Measurements from ENCODE around the gene GRID2. TPM values are rescaled to one million over a fixed set of nuclear protein-coding genes. Genes with fewer than 3 reads are reported as not detected.

GRID2 gene
- total and polyA plus RNA-seq, 2 donors from 2014 or later, result 0.19 TPM; not detected in 1

GRCh38 chr4:93302310-93302709 lies 998.5 kb downstream of the GRID2 start:
- Histone ChIP-seq H3K9me3 (ENCODE audit: control insufficient read depth in 2 of 3, insufficient read depth in 1 of 3, low read length in 3 of 3) (no peaks in the 10 kb centered on the region), H3K4me3 (ENCODE audit: low read length in 3 of 3) (no peak overlapping the region), H3K9ac (ENCODE audit: low read length in 3 of 3) (no peak overlapping the region), H3K4me1 (ENCODE audit: control insufficient read depth in 2 of 3, insufficient read depth in 2 of 3, low read depth in 1 of 3, low read length in 3 of 3) (no peaks in the 10 kb centered on the region), H3K36me3 (ENCODE audit: control insufficient read depth in 2 of 3, insufficient read depth in 3 of 3, low read length in 3 of 3) (no peaks in the 10 kb centered on the region), H3K27me3 (ENCODE audit: control insufficient read depth, insufficient read depth, low read length) (no peaks in the 10 kb centered on the region), H3K27ac (ENCODE audit: low read depth in 2 of 2, low read length in 2 of 2) (no peak overlapping the region)
- intact Hi-C loops (cut with DNase I), result no loop called here
- no peak for DNase-seq
- no peak for FAIRE-seq
- TF ChIP-seq, protein P1, sequence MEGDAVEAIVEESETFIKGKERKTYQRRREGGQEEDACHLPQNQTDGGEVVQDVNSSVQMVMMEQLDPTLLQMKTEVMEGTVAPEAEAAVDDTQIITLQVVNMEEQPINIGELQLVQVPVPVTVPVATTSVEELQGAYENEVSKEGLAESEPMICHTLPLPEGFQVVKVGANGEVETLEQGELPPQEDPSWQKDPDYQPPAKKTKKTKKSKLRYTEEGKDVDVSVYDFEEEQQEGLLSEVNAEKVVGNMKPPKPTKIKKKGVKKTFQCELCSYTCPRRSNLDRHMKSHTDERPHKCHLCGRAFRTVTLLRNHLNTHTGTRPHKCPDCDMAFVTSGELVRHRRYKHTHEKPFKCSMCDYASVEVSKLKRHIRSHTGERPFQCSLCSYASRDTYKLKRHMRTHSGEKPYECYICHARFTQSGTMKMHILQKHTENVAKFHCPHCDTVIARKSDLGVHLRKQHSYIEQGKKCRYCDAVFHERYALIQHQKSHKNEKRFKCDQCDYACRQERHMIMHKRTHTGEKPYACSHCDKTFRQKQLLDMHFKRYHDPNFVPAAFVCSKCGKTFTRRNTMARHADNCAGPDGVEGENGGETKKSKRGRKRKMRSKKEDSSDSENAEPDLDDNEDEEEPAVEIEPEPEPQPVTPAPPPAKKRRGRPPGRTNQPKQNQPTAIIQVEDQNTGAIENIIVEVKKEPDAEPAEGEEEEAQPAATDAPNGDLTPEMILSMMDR (IDR thresholded peaks at IDR 0.05; ENCODE audit: borderline replicate concordance, extremely low read depth, insufficient read depth), result no peak

GRCh38 chr4:93303440-93303839 lies 999.7 kb downstream of the GRID2 start:
- H3K4me1 ChIP-seq (ENCODE audit: control insufficient read depth in 2 of 3, insufficient read depth in 2 of 3, low read depth in 1 of 3, low read length in 3 of 3), result no peaks in the 10 kb centered on the region
- intact Hi-C loops (cut with DNase I), result no loop called here

GRCh38 chr4:93312299-93312698 lies 1008.5 kb downstream of the GRID2 start:
- Histone ChIP-seq H3K36me3 (ENCODE audit: control insufficient read depth in 2 of 3, insufficient read depth in 3 of 3, low read length in 3 of 3) (no peaks in the 10 kb centered on the region), H3K9me3 (ENCODE audit: control insufficient read depth in 2 of 3, insufficient read depth in 1 of 3, low read length in 3 of 3) (no peaks in the 10 kb centered on the region), H3K9ac (ENCODE audit: low read length in 3 of 3) (no peak overlapping the region), H3K27ac (ENCODE audit: low read depth in 2 of 2, low read length in 2 of 2) (no peak overlapping the region), H3K4me1 (ENCODE audit: control insufficient read depth in 2 of 3, insufficient read depth in 2 of 3, low read depth in 1 of 3, low read length in 3 of 3) (no peaks in the 10 kb centered on the region), H3K27me3 (ENCODE audit: control insufficient read depth, insufficient read depth, low read length) (no peaks in the 10 kb centered on the region), H3K4me3 (ENCODE audit: low read length in 3 of 3) (no peak overlapping the region)
- DNase-seq (no peak), FAIRE-seq (no peak)
- intact Hi-C loops (cut with DNase I), result no loop called here
- TF ChIP-seq, protein P1 (IDR thresholded peaks at IDR 0.05; ENCODE audit: borderline replicate concordance, extremely low read depth, insufficient read depth), result no peak

More at GRCh38 chr4:93303440-93303839, 999.7 kb downstream of the GRID2 start:
- Histone ChIP-seq H3K36me3 (ENCODE audit: control insufficient read depth in 2 of 3, insufficient read depth in 3 of 3, low read length in 3 of 3) (no peaks in the 10 kb centered on the region), H3K4me3 (ENCODE audit: low read length in 3 of 3) (no peak overlapping the region), H3K9me3 (ENCODE audit: control insufficient read depth in 2 of 3, insufficient read depth in 1 of 3, low read length in 3 of 3) (no peaks in the 10 kb centered on the region), H3K27me3 (ENCODE audit: control insufficient read depth, insufficient read depth, low read length) (no peaks in the 10 kb centered on the region), H3K27ac (ENCODE audit: low read depth in 2 of 2, low read length in 2 of 2) (no peak overlapping the region), H3K9ac (ENCODE audit: low read length in 3 of 3) (no peak overlapping the region)
- no peak for FAIRE-seq
- DNase-seq, result no peak
- TF ChIP-seq, protein P1 (IDR thresholded peaks at IDR 0.05; ENCODE audit: borderline replicate concordance, extremely low read depth, insufficient read depth), result no peak

GRCh38 chr4:93313197-93313596 lies 1009.4 kb downstream of the GRID2 start:
- no peak for DNase-seq
- intact Hi-C loops (cut with DNase I), result no loop called here
- H3K27me3 ChIP-seq (ENCODE audit: control insufficient read depth, insufficient read depth, low read length), result no peaks in the 10 kb centered on the region
- FAIRE-seq, result no peak
- no peak overlapping the region for H3K9ac ChIP-seq (ENCODE audit: low read length in 3 of 3)
- no peak overlapping the region for H3K4me3 ChIP-seq (ENCODE audit: low read length in 3 of 3)
- no peak overlapping the region for H3K27ac ChIP-seq (ENCODE audit: low read depth in 2 of 2, low read length in 2 of 2)
- TF ChIP-seq, protein P1 (IDR thresholded peaks at IDR 0.05; ENCODE audit: borderline replicate concordance, extremely low read depth, insufficient read depth), result no peak
- H3K9me3 ChIP-seq (ENCODE audit: control insufficient read depth in 2 of 3, insufficient read depth in 1 of 3, low read length in 3 of 3), result no peaks in the 10 kb centered on the region
- no peaks in the 10 kb centered on the region for H3K36me3 ChIP-seq (ENCODE audit: control insufficient read depth in 2 of 3, insufficient read depth in 3 of 3, low read length in 3 of 3)
- H3K4me1 ChIP-seq (ENCODE audit: control insufficient read depth in 2 of 3, insufficient read depth in 2 of 3, low read depth in 1 of 3, low read length in 3 of 3), result no peaks in the 10 kb centered on the region

Measured in kidney (tissue), 14 donors.